ENCODE results near the gene HMGXB4. TPM values are rescaled to one million over a fixed set of nuclear protein-coding genes. Genes with fewer than 3 reads are reported as not detected.

HMGXB4 gene
- total and polyA plus RNA-seq, 2 of the 13 experiments (the other 11 are each of a cell fraction or from before 2014, with no cell fraction given), result 13.9 to 16.3 TPM

- no peak overlapping the region for H3K4me3 ChIP-seq (replicated peaks in 1 of 3; ENCODE audit: insufficient read depth in 1 of 3, low read depth in 2 of 3, low read length in 3 of 3)
- H3K27ac ChIP-seq (ENCODE audit: extremely low read length, insufficient read depth, low read length), result no peak overlapping the region
- H3K27me3 ChIP-seq (ENCODE audit: control insufficient read depth in 1 of 2, insufficient read depth in 2 of 2, low read length in 2 of 2), result no peaks in the 10 kb centered on the region
- H3K4me1 ChIP-seq (ENCODE audit: insufficient read depth, low read length), result peaks cover 47% of the 10 kb centered on the region
- no peaks in the 10 kb centered on the region for H3K79me2 ChIP-seq (ENCODE audit: insufficient read depth, low read length)
- H3K9me3 ChIP-seq (ENCODE audit: low read length), result no peaks in the 10 kb centered on the region
- intact Hi-C loops (cut with micrococcal nuclease; ENCODE audit: unreplicated experiment), result no loop called here
- no peak overlapping the region for H3K9ac ChIP-seq (ENCODE audit: insufficient read depth, low read depth, low read length)
- no peak for FAIRE-seq
- ChIA-PET CTCF (ENCODE audit: low intra/inter-chr PET ratio, low total read pairs) (no interaction called here), POLR2A (interaction anchor here (0.9 kb wide), 1 partner anchor 33 kb away, joined by 4 read pairs; the partner anchor contains the start of gene TOM1)
- H4K20me1 ChIP-seq (ENCODE audit: insufficient read depth, low read length), result no peaks in the 10 kb centered on the region
- peaks cover 43 to 64% of the 10 kb centered on the region in 2 experiments for H3K36me3 ChIP-seq (replicated peaks in 1 of 2; ENCODE audit: control insufficient read depth in 1 of 2, insufficient read depth in 2 of 2, low read length in 2 of 2)
- no peak for DNase-seq (ENCODE audit: low spot score)
- no peak overlapping the region for H2AFZ ChIP-seq (ENCODE audit: low read length)
- no peak overlapping the region for H3K4me2 ChIP-seq (ENCODE audit: low read depth, low read length)
- in situ Hi-C loops (cut with HindIII; ENCODE audit: extremely low pct_ligation_motif_present, low pct_unique_long_range_greater_than_20kb), result no loop called here
- WGBS (ENCODE audit: low lambda C conversion rate), result 81% methylated on average over 6 of the region's 6 CpGs
- TF ChIP-seq ZBTB21 (CRISPR knock-in tag; IDR thresholded peaks at IDR 0.05), result no peak
- TF ChIP-seq, protein P1, sequence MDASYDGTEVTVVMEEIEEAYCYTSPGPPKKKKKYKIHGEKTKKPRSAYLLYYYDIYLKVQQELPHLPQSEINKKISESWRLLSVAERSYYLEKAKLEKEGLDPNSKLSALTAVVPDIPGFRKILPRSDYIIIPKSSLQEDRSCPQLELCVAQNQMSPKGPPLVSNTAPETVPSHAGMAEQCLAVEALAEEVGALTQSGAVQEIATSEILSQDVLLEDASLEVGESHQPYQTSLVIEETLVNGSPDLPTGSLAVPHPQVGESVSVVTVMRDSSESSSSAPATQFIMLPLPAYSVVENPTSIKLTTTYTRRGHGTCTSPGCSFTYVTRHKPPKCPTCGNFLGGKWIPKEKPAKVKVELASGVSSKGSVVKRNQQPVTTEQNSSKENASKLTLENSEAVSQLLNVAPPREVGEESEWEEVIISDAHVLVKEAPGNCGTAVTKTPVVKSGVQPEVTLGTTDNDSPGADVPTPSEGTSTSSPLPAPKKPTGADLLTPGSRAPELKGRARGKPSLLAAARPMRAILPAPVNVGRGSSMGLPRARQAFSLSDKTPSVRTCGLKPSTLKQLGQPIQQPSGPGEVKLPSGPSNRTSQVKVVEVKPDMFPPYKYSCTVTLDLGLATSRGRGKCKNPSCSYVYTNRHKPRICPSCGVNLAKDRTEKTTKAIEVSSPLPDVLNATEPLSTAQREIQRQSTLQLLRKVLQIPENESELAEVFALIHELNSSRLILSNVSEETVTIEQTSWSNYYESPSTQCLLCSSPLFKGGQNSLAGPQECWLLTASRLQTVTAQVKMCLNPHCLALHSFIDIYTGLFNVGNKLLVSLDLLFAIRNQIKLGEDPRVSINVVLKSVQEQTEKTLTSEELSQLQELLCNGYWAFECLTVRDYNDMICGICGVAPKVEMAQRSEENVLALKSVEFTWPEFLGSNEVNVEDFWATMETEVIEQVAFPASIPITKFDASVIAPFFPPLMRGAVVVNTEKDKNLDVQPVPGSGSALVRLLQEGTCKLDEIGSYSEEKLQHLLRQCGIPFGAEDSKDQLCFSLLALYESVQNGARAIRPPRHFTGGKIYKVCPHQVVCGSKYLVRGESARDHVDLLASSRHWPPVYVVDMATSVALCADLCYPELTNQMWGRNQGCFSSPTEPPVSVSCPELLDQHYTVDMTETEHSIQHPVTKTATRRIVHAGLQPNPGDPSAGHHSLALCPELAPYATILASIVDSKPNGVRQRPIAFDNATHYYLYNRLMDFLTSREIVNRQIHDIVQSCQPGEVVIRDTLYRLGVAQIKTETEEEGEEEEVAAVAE (CRISPR knock-in tag; IDR thresholded peaks at IDR 0.05; ENCODE audit: borderline replicate concordance), result no peak
- TF ChIP-seq POLR2AphosphoS2 (IDR thresholded peaks at IDR 0.05; ENCODE audit: low read depth, low read length), result no peak
- no peak for TF ChIP-seq XBP1 (CRISPR knock-in tag; IDR thresholded peaks at IDR 0.05)
- no peak for TF ChIP-seq ZSCAN31 (CRISPR knock-in tag; IDR thresholded peaks at IDR 0.05; ENCODE audit: low read depth)
- no peak for TF ChIP-seq ZNF20 (CRISPR knock-in tag; IDR thresholded peaks at IDR 0.05)
- no peak for TF ChIP-seq FOXJ3 (CRISPR knock-in tag; IDR thresholded peaks at IDR 0.05; ENCODE audit: borderline replicate concordance)
- no peak for TF ChIP-seq NRL (CRISPR knock-in tag; IDR thresholded peaks at IDR 0.05; ENCODE audit: borderline replicate concordance)
- no peak for TF ChIP-seq CCAR2 (optimal IDR thresholded peaks at IDR 0.05; ENCODE audit: low read depth, low read length)
- no peak for TF ChIP-seq ZBTB7A (CRISPR knock-in tag; IDR thresholded peaks at IDR 0.05)
- TF ChIP-seq NFYB (CRISPR knock-in tag; IDR thresholded peaks at IDR 0.05), result no peak
- TF ChIP-seq GLI4 (CRISPR knock-in tag; IDR thresholded peaks at IDR 0.05; ENCODE audit: borderline replicate concordance), result no peak
- TF ChIP-seq ZNF383 (CRISPR knock-in tag; IDR thresholded peaks at IDR 0.05; ENCODE audit: borderline replicate concordance), result no peak
- no peak for TF ChIP-seq YY1 (IDR thresholded peaks at IDR 0.05; ENCODE audit: insufficient read depth, insufficient replicate concordance, low read depth, low read length)
- no peak for TF ChIP-seq ZBTB33 (CRISPR knock-in tag; IDR thresholded peaks at IDR 0.05)
- TF ChIP-seq GRHL1 (CRISPR knock-in tag; conservative IDR thresholded peaks at IDR 0.05), result no peak
- BruUV-seq (replicated peaks), result no TSS peak
- ATAC-seq, result no peak
Measured at GRCh38 chr22:35332278-35332677, 75.0 kb downstream of the HMGXB4 start.

Measured in HepG2 (cell line).